GM18873 (cell line): Measurements from ENCODE around the gene ZNF205.
A peak's percentile ranks its signal among the peaks of the same experiment; 100 is the strongest.
"Not testable (repeated sequence)": the region's sequence is repeated elsewhere in the genome, so short reads cannot be mapped to it uniquely, and the experiment has no call there.

ENCODE experiments used
- ATAC-seq: cut with Tn5 transposase; IDR thresholded peaks from one replicate; pipeline ENCODE4 v1.9.1; 2021; ENCODE audit warnings: mild to moderate bottlenecking, moderate library complexity, moderate number of reproducible peaks; ENCODE audit not compliant: unreplicated experiment, low FRiP score

ZNF205 gene

DNA sequence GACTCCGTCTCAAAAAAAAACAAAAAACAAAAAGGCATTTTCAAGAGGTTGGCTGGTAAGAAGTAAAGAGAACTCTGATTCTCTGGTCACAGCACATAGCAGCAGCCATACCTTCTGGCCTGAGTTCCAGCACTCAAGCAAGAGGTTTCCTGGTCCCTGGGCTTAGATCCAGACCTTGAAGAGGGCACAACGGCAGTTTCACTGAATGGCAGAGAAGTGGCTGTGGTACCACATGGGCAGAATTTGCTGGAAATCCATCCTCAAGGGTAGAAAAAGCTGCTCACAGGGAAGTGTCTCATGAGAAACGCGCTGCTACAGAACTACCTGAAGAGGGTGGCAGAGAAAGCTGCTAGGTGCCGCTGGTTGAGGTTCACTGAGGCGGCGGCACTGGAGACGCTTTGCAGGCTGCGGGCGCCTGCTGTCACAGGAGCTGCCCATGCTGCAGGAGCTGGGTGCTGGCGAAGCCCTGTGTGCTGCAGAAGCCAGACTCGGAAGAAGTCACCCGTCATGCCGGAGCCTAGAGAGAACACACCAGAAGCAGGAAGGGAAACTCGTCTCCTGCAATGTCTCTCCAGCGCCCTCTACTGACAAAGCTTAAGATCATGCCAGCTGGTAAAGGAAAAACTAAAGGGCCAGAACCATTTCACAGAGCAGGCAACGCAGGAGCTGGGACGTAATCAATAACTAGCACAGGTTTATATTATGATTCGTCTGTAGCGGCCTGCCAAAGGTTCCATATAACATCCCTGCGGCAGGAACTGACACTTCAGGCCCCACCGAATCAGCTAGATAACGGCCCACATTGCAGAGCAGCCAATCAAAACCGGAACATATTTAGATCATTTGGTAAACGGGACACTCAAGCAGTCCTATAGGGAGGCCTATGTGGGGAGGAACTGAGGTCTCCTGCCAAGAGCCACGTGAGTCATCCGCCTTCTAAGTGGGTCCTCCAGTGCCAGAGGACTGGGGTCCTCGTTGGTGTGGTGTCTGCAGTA, 17.0 kb downstream of the ZNF205 start:
- ATAC-seq: no peak

DNA sequence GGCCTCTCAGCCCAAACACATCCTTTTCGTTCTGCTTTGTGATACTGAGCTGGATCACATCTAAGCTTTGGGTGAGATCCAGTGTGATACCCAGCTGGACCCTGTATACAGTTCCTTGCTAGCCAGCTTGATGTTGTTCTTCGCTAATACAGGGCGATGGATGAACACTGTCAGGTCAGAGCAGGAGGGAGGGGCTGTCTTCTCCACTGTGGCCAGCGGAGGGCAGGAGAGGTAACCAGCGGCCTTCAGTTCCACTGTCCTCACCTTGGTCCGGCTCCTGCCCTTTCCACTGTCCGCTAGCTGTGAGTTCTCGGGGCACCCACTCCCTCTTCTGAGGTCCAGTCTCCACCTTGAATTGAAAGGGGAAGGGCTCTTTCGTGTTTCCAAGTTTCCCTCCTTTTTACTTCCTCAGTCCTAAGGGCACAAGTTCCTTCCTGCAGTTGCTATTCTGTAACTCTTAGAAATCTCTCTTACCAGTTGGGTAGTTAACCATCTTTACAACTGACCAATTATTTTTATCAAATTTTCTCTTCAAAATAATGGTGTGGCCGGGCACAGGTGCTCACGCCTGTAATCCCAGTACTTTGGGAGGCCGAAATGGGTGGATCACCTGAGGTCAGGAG, 19.5 kb downstream of the ZNF205 start:
- ATAC-seq: no peak

DNA sequence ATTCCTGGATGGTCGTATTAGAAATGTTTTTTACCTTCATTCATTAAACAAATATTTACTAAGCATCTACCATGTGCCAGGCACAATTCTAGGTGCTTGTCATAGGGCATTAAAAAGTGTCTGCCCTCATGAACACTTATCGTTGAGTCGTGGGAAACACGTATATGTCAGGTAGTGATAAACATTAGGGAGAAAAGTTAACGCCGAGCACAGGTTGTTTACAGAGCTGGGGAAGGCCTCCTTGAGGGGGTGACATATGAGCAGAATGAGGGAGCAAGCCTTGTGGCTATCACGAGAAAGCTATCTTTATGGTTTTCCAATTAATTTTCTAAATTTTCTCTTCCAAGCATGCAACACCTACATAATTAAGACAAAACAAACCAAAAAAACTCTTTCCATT, 21.5 kb downstream of the ZNF205 start:
- no peak for ATAC-seq

DNA sequence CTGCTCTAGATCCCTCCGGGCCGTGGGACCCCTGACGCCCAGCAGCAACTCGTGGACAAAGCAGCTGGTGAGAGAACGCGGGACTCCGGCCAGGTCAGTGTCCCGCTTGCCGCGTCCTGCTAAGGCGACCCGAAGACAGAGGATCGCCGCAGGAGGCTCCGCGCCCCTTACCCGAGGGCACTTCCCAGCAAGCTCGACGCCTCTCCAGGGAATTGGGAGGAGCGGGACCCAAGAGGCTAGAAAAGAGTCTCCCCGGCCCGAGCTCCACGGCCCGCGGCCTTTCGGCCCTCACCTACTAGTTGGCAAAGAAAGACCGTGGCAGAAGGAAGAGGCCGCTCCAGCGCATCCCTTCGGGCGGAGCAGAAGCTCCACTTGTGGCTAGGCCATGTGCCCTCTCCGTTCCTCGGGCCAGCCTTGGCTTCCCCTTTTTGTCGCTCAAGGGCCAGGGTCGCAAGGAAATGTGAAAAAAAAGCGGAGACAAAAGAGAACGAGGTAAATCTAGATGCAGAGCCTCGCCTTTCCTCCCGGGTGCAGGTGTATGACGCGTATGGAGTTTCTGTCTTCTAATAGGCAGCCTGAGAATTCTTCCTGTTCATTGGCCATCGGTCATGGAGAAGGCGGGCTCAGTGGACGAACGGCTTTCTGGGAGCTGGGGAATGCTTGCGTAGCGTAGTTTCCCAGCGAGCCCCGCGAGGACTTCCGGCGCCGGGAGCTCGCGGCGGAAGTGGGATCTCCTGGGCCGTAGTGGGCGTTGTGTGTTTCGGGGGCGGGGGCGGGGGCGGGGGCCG, 22.1 kb downstream of the ZNF205 start, which contains the start of gene ZNF213:
Gene ZNF213 (plus strand): TSS at position 692 of the 788 bp plus-strand sequence. CDS start 2,252 bp downstream, outside the sequence.
- peak; percentile 91 for ATAC-seq

DNA sequence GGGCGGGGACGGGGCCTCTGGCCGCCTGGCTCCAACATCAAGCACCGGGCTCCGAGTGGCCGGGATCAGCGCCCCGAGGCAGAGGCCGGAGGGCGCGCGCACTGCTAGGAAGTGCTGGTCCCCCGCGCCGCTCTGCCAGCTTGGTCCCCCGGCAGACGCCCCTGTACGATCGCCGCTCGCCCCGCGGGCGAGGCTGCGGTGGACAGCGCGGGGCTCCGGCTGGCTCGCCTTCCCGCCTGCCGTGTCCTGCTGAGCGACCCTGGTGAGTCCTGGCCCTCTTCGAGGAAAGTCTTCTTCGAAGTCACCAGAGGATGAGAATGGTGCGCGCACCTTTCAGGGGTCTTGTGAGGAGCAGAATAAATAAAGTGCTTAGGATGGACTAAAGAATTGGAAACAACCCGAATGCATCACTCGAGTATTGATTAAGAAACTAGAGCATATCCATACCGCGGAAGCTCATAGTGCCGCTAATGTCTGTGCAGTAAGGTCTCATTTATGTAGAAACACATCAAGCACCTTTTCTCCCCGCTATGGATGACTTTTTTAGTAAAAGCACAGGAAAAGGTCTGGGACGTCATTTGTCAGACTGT, 22.8 kb downstream of the ZNF205 start:
- ATAC-seq: peak; percentile 25

DNA sequence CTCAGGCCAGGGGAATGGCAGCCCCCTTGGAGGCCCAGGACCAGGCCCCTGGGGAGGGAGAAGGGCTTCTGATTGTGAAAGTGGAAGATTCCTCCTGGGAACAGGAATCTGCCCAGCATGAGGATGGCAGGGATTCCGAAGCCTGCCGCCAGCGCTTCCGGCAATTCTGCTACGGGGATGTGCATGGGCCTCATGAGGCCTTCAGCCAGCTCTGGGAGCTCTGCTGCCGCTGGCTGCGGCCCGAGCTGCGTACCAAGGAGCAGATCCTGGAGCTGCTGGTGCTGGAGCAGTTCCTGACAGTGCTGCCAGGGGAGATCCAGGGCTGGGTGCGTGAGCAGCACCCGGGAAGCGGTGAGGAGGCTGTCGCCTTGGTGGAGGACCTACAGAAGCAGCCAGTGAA, 24.9 kb downstream of the ZNF205 start:
- no peak for ATAC-seq

DNA sequence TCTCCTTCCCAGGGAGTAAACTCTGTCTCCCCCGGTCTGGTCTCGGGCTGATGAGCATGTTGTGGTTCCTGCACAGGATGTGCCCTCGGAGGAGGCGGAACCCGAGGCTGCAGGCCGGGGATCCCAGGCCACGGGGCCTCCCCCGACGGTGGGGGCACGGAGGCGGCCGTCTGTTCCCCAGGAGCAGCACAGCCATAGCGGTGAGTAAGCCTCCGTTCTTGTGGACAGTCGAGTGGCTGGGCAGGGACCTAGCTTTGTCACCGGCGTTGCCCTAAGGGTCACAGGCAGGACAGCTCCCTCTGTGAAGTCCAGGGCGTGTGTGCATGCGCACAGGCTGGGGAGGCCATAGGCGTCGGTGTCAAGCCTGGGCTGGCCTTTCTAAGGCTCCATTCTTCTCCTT, 26.0 kb downstream of the ZNF205 start:
- ATAC-seq: no peak

DNA sequence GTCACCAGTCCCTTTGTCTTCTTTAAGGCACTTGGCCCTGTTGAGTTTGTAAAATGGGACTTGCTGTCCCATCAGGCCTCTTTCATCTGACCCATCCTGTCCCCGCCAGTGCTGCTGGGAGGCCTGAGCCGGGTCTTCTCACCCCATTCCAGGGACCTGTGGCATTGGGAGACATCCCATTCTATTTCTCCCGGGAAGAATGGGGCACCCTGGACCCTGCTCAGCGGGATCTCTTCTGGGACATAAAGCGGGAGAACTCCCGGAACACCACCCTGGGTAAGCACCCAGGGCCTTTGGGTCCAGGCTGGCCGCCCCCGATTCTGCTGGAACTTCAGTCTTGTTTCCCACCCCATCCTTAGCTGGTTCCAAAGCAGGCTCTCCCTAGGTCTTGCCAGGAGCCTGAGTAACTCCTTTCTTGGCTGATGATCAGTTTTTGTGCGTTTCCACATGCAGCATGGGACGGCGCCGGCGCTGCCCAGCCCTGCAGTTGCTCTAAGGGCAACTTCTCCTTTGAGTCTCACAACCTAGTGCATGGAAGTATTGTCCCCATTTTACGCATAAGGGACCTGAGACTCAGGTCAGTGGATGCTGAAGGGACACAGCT, 26.5 kb downstream of the ZNF205 start:
- ATAC-seq: no peak

DNA sequence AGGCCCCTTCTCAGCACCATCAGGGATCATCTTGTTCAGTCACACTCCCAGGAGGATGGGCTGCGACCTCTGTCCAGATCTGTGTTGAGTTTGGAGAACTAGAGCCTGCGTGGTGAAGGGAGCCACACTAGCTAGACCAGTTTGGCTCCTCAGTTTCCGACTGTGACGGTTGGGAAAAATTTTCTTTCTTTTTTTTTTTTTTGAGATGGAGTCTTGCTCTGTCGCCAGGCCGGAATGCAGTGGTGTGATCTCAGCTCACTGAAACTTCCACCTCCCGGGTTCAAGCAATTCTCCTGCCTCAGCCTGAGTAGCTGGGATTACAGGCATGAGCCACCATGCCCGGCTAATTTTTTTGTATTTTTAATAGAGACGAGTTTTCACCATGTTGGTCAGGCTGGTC, 27.2 kb downstream of the ZNF205 start:
- not testable (repeated sequence) for ATAC-seq

DNA sequence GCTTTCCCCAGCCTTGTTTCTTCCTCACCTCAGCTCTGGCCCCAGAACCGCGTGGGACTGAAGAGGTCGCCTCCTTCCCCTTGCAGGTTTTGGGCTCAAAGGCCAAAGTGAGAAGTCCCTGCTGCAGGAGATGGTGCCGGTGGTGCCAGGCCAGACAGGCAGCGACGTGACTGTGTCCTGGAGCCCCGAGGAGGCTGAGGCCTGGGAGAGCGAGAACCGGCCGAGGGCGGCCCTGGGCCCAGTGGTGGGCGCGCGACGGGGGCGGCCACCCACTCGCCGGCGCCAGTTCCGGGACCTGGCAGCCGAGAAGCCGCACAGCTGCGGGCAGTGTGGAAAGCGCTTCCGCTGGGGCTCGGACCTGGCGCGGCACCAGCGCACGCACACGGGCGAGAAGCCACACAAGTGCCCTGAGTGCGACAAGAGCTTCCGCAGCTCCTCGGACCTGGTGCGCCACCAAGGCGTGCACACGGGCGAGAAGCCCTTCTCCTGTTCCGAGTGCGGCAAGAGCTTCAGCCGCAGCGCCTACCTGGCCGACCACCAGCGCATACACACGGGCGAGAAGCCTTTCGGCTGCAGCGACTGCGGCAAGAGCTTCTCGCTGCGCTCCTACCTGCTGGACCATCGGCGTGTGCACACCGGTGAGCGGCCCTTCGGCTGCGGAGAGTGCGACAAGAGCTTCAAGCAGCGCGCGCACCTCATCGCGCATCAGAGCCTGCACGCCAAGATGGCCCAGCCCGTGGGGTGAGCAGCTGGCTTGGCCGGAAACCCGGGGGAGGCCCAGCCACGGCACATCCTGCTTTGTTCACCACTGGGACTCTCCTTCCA, 28.4 kb downstream of the ZNF205 start:
- ATAC-seq: no peak

DNA sequence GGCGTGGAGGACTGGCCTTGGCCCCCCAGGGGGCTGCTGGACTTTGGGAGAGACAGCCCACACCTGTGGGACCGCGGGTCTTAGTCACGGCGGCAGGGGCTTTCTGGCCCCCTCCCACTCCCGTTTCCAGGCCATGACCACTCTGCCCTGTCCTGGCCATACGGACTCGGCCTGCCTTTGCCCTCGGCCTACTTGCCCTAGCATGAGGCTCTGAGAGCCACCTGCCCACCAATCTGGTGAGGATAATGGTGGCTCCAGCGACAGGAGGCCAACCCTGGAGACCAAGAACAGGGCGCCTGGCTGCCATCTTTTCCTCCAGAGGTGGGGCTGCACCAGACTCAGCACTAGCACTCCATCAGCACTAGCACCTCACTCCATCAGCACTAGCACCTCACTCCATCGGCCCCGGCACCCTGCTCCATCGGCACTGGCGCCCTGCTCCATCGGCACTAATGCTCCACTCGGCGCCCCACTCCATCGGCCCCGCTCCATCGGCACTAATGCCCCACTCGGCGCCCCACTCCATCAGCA, 29.5 kb downstream of the ZNF205 start:
- no peak for ATAC-seq

DNA sequence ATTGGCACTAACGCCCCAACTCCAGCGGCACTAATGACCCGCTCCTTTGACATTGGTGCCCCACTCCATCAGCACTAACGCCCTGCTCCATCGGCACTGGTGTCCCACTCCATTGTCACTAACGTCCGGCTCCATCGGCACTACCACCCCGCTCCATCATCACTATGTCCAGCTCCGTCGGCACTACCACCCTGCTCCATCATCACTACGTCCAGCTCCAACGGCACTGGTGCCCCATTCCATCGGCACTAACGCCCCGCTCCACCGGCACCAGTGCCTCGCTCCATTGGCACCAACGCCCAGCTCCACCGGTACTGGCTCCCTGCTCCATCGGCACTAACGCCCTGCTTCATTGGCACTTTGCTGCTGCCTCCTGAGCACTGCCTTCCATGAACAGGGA, 29.9 kb downstream of the ZNF205 start:
- no peak for ATAC-seq

DNA sequence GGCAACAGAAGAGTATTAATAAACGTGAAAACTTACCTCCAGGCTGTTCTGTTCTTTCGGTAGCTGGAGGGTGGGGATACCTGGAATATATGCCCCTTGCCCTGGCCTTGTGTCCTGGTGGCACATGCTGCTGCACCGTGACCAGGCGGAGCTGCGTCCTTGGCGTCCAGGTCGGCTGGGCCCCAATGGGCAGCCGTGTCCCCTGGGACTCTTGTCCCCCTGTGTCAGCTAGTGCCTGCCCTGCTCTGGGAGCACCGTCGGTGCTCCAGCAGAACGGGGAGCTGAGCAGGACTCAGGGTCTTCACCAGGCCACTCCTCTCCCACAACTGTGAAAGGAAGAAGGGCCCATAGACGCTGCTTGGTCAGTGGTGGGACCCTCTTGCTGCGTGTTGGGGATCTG, 30.4 kb downstream of the ZNF205 start:
- ATAC-seq: no peak

DNA sequence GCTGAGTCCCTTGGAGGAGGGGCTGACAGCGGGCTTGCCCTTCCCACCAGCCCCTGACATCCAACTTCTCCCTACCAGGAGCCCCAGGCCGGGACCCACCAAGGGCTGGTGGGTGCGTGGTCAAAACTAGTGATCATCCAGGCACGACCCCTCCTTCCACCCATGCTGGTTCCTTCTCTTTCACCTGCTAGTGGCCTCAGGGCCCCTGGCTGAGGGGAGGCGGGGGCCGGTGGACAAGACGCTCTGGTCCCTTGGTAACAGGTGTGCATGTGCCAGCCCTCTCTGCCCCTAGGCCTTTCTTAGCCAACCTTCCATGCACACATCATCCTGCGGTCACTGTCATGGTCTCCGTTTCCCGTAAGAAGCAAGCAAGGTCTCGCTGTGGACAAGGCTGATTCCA, 30.8 kb downstream of the ZNF205 start:
- ATAC-seq: no peak

DNA sequence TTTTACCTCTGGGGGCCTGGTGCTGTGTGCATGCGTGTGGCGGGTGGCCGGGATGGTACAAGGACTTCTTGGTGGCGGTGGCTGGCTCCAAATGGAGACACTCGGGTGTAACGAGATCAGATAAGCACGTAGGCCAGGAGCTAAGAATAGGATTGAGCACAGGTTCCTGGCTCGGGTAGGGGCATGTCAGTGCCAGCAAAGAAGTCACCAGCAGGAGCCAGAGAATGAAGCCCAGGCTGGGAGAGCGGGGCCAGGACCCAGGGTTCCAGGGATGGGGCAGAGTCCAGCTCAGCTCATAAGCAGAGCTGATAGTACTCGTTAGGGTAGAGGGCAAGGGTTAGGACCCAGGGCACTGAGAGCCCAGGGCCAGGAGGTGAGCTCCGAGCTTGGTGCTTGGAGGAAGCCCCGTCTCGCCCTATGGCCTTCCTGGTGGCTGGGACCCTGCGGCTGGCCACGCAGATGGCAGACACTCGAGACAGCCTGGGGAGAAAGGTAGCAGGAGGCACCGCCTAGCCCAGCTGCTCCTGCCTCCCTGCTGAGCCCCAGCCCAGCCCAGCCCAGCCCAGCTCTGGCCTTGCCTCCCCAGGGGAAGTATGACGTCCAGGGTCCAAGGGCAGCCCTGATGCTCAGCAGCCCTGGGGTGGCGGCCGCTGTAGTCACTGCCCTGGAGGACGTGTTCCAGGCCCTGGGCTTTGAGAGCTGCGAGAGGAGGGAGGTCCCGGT, 31.4 kb downstream of the ZNF205 start:
- no peak for ATAC-seq

DNA sequence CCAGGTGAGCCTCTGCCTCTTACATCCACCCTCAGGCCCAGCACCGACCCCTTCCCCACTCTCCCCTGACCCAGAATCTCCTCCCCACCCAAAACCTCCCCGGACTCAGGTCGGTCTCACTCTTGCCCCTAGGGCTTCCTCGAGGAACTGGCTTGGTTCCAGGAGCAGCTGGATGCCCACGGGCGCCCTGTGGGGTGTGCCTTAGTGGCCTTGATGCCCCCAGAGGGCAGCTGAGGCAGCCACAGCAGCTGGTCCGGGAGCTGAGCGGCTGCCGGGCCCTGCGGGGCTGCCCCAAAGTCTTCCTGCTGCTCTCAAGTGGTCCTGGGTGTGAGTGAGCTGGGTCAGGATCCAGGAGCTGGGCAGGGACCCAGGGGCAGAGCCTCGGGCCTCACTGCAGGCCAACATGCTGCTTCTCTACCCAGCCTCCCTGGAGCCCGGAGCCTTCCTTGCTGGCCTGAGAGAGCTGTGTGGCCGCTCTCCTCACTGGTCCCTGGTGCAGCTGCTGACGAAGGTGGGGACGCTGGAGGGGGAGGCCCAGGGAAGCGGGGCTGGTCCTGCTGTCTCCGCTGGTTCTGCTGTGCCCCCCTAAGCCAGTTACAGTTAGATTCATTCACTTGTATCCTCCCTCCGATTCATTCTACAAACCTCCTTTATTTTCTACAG, 32.1 kb downstream of the ZNF205 start:
- ATAC-seq: no peak

DNA sequence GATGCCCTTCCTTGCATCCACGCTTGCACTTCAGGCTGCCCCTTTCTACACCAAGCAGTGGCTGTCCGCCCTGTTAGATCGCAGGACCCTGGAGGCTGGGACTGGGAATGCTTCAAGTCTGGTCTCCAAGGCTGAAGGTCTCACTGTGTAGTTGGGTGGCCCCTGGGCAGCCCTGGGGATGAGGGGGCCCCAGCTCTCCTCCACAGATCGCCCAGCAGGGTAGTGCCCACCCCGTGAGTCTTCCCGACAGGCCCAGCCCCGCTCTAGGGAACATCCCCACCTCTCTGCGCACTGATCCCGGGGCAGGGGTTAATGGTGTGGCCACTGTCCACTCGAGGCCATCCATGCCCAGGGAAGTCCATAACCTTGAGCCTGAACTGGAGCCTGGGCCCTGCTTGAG, 32.8 kb downstream of the ZNF205 start:
- no peak for ATAC-seq

DNA sequence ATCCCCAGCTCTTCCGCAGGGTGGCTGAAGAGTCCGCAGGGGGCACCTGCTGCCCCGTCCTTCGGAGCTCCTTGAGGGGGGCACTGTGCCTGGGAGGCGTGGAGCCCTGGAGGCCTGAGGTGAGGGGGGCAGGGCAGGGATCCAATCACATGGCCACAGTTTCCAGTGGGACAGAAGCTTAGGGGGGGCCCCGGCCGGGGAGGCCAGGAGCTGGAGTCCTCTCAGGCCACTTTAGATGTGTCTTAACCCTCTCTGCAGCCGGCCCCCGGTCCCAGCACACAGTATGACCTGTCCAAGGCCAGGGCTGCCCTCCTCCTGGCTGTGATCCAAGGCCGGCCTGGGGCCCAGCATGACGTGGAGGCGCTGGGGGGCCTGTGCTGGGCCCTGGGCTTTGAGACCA, 33.3 kb downstream of the ZNF205 start:
- no peak for ATAC-seq
